ENCODE measurements around the gene PPP2R2C.

DNA sequence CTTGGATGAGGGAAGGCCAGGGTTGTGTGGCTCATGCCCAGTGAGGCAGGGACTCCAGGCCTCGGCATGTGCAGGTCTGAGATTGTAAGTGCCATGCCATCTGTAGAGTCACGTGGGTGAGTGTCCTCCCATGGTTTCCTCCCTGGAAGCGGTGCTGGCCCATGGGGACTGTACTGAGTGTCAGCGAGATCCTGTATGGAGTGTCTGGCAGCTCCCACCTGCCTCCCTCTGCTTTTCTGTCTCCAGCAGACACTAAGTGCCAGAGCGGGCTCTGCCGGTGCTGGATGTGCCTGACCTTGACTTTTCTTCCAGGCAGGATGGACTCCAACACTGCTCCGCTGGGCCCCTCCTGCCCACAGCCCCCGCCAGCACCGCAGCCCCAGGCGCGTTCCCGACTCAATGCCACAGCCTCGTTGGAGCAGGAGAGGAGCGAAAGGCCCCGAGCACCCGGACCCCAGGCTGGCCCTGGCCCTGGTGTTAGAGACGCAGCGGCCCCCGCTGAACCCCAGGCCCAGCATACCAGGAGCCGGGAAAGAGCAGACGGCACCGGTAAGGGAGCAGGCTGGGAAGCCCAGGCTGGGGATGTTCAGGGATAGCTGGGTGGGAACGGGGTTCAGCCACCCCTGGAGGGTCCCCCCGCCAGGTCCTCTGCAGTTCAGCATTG, 195.1 kb downstream of the PPP2R2C start:
- TF ChIP-seq, protein P1, sequence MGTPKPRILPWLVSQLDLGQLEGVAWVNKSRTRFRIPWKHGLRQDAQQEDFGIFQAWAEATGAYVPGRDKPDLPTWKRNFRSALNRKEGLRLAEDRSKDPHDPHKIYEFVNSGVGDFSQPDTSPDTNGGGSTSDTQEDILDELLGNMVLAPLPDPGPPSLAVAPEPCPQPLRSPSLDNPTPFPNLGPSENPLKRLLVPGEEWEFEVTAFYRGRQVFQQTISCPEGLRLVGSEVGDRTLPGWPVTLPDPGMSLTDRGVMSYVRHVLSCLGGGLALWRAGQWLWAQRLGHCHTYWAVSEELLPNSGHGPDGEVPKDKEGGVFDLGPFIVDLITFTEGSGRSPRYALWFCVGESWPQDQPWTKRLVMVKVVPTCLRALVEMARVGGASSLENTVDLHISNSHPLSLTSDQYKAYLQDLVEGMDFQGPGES (IDR thresholded peaks at IDR 0.05; ENCODE audit: low read depth, low read length) = no peak
- TF ChIP-seq, protein P2, sequence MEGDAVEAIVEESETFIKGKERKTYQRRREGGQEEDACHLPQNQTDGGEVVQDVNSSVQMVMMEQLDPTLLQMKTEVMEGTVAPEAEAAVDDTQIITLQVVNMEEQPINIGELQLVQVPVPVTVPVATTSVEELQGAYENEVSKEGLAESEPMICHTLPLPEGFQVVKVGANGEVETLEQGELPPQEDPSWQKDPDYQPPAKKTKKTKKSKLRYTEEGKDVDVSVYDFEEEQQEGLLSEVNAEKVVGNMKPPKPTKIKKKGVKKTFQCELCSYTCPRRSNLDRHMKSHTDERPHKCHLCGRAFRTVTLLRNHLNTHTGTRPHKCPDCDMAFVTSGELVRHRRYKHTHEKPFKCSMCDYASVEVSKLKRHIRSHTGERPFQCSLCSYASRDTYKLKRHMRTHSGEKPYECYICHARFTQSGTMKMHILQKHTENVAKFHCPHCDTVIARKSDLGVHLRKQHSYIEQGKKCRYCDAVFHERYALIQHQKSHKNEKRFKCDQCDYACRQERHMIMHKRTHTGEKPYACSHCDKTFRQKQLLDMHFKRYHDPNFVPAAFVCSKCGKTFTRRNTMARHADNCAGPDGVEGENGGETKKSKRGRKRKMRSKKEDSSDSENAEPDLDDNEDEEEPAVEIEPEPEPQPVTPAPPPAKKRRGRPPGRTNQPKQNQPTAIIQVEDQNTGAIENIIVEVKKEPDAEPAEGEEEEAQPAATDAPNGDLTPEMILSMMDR (IDR thresholded peaks at IDR 0.05) = no peak
- TF ChIP-seq POLR2AphosphoS5 (IDR thresholded peaks at IDR 0.05; ENCODE audit: low read depth, low read length) = no peak
- TF ChIP-seq, protein P3, sequence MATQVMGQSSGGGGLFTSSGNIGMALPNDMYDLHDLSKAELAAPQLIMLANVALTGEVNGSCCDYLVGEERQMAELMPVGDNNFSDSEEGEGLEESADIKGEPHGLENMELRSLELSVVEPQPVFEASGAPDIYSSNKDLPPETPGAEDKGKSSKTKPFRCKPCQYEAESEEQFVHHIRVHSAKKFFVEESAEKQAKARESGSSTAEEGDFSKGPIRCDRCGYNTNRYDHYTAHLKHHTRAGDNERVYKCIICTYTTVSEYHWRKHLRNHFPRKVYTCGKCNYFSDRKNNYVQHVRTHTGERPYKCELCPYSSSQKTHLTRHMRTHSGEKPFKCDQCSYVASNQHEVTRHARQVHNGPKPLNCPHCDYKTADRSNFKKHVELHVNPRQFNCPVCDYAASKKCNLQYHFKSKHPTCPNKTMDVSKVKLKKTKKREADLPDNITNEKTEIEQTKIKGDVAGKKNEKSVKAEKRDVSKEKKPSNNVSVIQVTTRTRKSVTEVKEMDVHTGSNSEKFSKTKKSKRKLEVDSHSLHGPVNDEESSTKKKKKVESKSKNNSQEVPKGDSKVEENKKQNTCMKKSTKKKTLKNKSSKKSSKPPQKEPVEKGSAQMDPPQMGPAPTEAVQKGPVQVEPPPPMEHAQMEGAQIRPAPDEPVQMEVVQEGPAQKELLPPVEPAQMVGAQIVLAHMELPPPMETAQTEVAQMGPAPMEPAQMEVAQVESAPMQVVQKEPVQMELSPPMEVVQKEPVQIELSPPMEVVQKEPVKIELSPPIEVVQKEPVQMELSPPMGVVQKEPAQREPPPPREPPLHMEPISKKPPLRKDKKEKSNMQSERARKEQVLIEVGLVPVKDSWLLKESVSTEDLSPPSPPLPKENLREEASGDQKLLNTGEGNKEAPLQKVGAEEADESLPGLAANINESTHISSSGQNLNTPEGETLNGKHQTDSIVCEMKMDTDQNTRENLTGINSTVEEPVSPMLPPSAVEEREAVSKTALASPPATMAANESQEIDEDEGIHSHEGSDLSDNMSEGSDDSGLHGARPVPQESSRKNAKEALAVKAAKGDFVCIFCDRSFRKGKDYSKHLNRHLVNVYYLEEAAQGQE (IDR thresholded peaks at IDR 0.05; ENCODE audit: low read depth, low read length) = no peak
- TF ChIP-seq SMC3 (IDR thresholded peaks at IDR 0.05; ENCODE audit: low read depth, low read length) = no peak
- no peak for TF ChIP-seq NRF1 (IDR thresholded peaks at IDR 0.05; ENCODE audit: low read depth, low read length)
- TF ChIP-seq TAF1 (IDR thresholded peaks at IDR 0.05; ENCODE audit: borderline replicate concordance, low read depth, low read length) = no peak
- TF ChIP-seq YY1 (IDR thresholded peaks at IDR 0.05; ENCODE audit: low read depth) = no peak
- no peak for TF ChIP-seq RFX5 (IDR thresholded peaks at IDR 0.05; ENCODE audit: low read length)
- no peak for TF ChIP-seq RAD21 (IDR thresholded peaks at IDR 0.05; ENCODE audit: low read length)

Data from SK-N-SH (cell line).